Measurements from ENCODE around the gene FAR1. TPM values are rescaled to one million over a fixed set of nuclear protein-coding genes. Genes with fewer than 3 reads are reported as not detected.

The FAR1 gene
- total RNA-seq, 3 donors from 2014 or later = 46.5 to 52.4 (median 49.5) TPM

DNA sequence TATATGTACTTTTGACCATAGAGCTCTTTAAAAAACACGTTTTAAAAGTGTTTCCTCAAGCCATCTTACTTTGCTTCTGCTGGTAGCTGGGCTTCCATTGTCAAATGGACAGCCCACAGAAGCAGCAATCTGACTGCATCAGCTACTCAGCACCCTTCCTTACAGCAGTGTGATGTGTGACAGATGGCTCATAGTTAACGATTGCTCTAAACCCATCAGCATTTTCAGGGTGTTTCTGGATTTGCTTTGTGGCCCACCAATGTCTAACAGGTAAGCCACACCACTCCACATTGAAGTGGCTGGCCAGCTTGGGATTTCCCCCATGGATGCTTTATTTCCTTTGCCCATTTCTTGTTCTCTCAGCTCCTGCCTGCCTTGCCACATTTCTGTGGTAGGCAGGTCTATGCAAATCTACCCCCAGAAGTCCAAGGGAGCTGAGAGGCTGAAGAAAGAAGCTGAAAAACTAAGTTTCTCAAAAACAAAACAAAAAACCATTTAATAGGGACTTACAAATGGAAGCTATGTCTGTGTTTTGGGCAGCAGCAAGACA, 7.3 kb upstream of the FAR1 start:
- DNase-seq (no peak), ATAC-seq (no peak)
- Mint-ChIP-seq H3K4me1 (ENCODE audit: low read depth) (no peaks in the 10 kb centered on the region), H3K9me3 (peaks cover 18% of the 10 kb centered on the region), H3K4me3 (no peak overlapping the region), H3K27me3 (ENCODE audit: low read depth) (peaks cover 7% of the 10 kb centered on the region), H3K36me3 (ENCODE audit: insufficient read depth) (no peaks in the 10 kb centered on the region)

DNA sequence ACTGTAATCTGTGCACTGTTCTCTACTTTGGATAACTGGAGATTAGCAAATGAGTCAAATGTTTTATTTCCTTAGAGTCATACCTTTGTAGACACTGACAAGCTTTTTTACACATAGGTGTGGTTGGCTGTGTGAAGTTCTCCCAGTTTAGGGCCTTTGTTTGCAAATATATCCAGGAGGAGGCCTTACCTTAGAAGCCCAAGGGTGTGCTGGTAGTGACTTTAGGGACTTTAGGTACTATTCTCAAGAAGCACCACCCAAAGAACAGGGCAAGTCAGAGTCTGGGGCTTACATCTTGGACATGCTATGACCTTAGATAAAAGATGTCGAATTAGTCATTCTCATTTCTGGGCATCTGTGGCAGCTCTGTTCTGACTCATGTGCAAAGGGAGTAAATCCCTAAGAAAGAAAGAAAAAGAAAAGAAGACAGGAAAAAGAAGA, 4.8 kb upstream of the FAR1 start:
- H3K27me3 Mint-ChIP-seq (ENCODE audit: low read depth) = peaks cover 7% of the 10 kb centered on the region
- DNase-seq (no peak), ATAC-seq (no peak)
- no peak overlapping the region for H3K4me3 Mint-ChIP-seq
- no peaks in the 10 kb centered on the region for H3K36me3 Mint-ChIP-seq (ENCODE audit: insufficient read depth)
- H3K4me1 Mint-ChIP-seq (ENCODE audit: low read depth) = peaks cover 8% of the 10 kb centered on the region
- H3K9me3 Mint-ChIP-seq = peaks cover 13% of the 10 kb centered on the region

DNA sequence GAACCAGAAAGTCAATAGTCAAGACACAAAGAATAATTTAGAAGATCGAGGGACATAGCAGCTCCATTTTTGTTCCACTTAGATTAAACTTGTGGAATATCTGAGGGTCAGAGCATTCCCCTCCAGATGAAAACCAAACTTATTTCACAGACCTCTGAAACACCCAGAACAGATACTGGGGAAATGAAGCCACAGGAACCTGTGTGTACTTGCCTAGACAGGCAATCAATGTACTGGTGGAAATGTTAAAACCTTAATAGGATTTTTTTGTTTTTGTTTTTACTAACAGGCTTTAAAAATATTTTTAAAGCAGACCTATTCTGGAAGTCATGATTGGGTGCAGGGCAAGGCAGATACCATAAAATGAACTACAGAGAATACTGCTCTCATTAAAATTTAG, 4.1 kb upstream of the FAR1 start:
- DNase-seq = no peak
- H3K27me3 Mint-ChIP-seq (ENCODE audit: low read depth) = peaks cover 7% of the 10 kb centered on the region
- H3K36me3 Mint-ChIP-seq (ENCODE audit: insufficient read depth) = no peaks in the 10 kb centered on the region
- no peak for ATAC-seq
- H3K4me3 Mint-ChIP-seq = no peak overlapping the region
- H3K4me1 Mint-ChIP-seq (ENCODE audit: low read depth) = peaks cover 12% of the 10 kb centered on the region
- H3K9me3 Mint-ChIP-seq = peaks cover 6% of the 10 kb centered on the region

GRCh38 chr11:13666708-13667107, 1.8 kb upstream of the FAR1 start:
- peaks cover 34% of the 10 kb centered on the region for H3K4me1 Mint-ChIP-seq (ENCODE audit: low read depth)
- no peaks in the 10 kb centered on the region for H3K9me3 Mint-ChIP-seq
- no peak for DNase-seq
- peaks cover 10% of the 10 kb centered on the region for H3K36me3 Mint-ChIP-seq (ENCODE audit: insufficient read depth)
- peaks cover 7% of the 10 kb centered on the region for H3K27me3 Mint-ChIP-seq (ENCODE audit: low read depth)
- H3K4me3 Mint-ChIP-seq = no peak overlapping the region
- ATAC-seq = no peak

DNA sequence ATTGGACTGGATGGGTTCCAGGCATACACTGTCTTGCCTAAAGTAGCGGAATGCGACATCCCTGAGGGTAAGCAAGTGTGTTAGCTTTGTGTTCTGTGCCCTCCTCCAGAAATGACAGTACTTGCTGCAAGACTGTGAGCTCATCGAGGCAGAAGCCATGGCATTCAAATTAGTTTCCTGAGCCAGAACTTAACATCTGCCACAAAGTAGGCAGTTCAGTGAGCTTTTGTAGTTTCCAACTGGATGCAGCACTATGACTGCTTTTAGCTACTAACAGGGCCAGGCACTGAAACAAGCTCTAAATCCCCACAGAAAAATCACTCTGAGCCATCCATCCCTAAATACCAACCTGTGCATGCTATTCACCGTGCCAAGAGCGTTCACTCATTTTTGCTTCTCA, 1.2 kb upstream of the FAR1 start:
- ATAC-seq = no peak
- Mint-ChIP-seq H3K27me3 (ENCODE audit: low read depth) (peaks cover 6% of the 10 kb centered on the region), H3K4me3 (peak overlapping the region; percentile 81), H3K4me1 (ENCODE audit: low read depth) (peaks cover 38% of the 10 kb centered on the region), H3K9me3 (no peaks in the 10 kb centered on the region), H3K36me3 (ENCODE audit: insufficient read depth) (peaks cover 13% of the 10 kb centered on the region)
- no peak for DNase-seq

DNA sequence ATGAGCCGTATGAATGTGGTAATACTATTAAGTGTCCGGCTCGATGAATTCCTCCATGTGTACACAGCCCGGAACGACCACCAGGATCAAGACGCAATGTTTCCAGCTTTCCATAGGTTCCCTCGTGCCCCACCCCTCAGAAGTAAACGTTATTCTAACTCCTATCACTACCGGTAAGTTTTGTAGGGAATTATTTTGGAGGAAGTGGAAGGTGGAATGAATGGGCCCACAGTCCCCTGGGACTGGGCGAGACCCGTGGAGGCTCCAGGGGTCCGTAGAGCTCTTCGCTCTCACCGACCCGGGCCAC, 720 bp upstream of the FAR1 start:
- no peak for DNase-seq
- peaks cover 5% of the 10 kb centered on the region for H3K27me3 Mint-ChIP-seq (ENCODE audit: low read depth)
- H3K4me3 Mint-ChIP-seq = peak overlapping the region; percentile 81
- H3K4me1 Mint-ChIP-seq (ENCODE audit: low read depth) = peaks cover 42% of the 10 kb centered on the region
- no peaks in the 10 kb centered on the region for H3K9me3 Mint-ChIP-seq
- ATAC-seq = no peak
- peaks cover 13% of the 10 kb centered on the region for H3K36me3 Mint-ChIP-seq (ENCODE audit: insufficient read depth)

GRCh38 chr11:13668957-13669521, 571 bp downstream of the FAR1 start:
- H3K4me3 Mint-ChIP-seq = peak overlapping the region; percentile 93
- ATAC-seq = peak; percentile 20 to 23
- peaks cover 1% of the 10 kb centered on the region for H3K27me3 Mint-ChIP-seq (ENCODE audit: low read depth)
- no peaks in the 10 kb centered on the region for H3K9me3 Mint-ChIP-seq
- peaks cover 15% of the 10 kb centered on the region for H3K36me3 Mint-ChIP-seq (ENCODE audit: insufficient read depth)
- peaks cover 46% of the 10 kb centered on the region for H3K4me1 Mint-ChIP-seq (ENCODE audit: low read depth)
- peak; percentile 46 for DNase-seq

- H3K4me1 Mint-ChIP-seq (ENCODE audit: low read depth) = peaks cover 50% of the 10 kb centered on the region
- ATAC-seq (no peak), DNase-seq (no peak)
- H3K36me3 Mint-ChIP-seq (ENCODE audit: insufficient read depth) = peaks cover 15% of the 10 kb centered on the region
- H3K27me3 Mint-ChIP-seq (ENCODE audit: low read depth) = no peaks in the 10 kb centered on the region
- H3K4me3 Mint-ChIP-seq = peak overlapping the region; percentile 93
- no peaks in the 10 kb centered on the region for H3K9me3 Mint-ChIP-seq
Measured at GRCh38 chr11:13669544-13670488, 1.3 kb downstream of the FAR1 start.

DNA sequence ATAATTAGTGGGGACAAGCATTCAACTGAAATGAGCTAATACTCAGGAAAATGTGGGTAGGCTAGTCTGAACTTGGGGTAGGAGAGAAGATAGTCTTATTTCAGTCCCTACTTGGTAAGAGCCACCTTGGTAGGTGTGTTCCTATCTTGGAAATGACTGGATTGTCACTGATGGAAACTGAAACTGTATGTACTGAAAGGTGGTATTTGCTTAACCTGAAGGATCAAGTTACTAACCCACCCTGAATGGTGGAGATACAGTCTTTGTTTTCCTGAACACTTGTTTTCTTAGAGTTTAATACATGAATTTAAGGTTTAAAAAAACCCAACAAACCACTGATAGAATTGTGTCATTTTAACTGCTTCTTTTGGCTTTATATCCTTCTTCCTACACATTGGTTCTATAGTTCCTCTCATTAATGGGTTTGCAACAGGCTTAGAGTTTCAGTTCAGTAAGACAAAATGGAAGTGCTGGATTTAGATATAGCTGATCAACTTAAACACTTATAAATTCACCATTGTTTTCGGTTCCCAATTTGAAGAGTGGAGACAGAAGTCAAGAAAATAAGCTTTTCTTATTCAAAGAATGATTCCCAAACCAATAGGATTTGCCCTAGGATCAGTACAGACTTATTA, 4.2 kb downstream of the FAR1 start:
- Mint-ChIP-seq H3K4me1 (ENCODE audit: low read depth) (peaks cover 56% of the 10 kb centered on the region), H3K36me3 (ENCODE audit: insufficient read depth) (peaks cover 20% of the 10 kb centered on the region), H3K9me3 (no peaks in the 10 kb centered on the region), H3K27me3 (ENCODE audit: low read depth) (no peaks in the 10 kb centered on the region), H3K4me3 (no peak overlapping the region)
- ATAC-seq = no peak
- no peak for DNase-seq

DNA sequence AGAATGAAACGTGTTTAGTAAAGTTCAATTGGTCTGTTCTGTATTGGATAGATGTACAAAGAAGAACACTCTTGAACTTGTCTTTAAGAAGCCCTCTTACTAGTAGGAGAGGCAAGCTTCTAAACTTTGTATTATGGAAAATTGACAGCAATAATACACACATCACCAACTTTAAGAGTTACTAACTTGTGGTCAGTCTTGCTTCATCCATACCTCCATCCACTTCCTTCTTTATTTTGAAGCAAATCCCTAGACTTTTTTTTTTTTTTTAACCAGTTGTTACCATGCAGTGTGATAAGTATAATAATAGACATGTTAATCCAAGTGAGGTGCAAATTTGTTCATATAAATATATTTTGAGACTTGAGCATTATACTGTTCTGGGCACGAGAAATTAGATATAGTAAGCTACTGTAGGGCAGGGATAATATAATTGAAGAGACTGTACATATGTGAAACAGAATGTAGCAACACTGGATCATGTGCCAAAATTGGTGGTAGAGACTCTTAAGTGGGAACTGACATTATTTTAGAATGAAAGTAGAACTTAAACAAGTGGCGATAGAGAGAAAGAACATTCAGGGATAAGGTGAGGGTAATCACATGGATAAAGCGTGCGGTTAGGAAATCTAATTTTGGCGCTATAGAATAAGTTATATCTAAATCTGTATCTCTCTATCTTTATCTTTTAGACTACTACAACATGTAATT, 6.5 kb downstream of the FAR1 start:
- DNase-seq (no peak), ATAC-seq (no peak)
- Mint-ChIP-seq H3K9me3 (no peaks in the 10 kb centered on the region), H3K4me1 (ENCODE audit: low read depth) (peaks cover 55% of the 10 kb centered on the region), H3K36me3 (ENCODE audit: insufficient read depth) (peaks cover 20% of the 10 kb centered on the region), H3K4me3 (no peak overlapping the region), H3K27me3 (ENCODE audit: low read depth) (no peaks in the 10 kb centered on the region)

- H3K27me3 Mint-ChIP-seq (ENCODE audit: low read depth) = no peaks in the 10 kb centered on the region
- ATAC-seq (no peak), DNase-seq (no peak)
- no peak overlapping the region for H3K4me3 Mint-ChIP-seq
- no peaks in the 10 kb centered on the region for H3K9me3 Mint-ChIP-seq
- H3K36me3 Mint-ChIP-seq (ENCODE audit: insufficient read depth) = peaks cover 13% of the 10 kb centered on the region
- H3K4me1 Mint-ChIP-seq (ENCODE audit: low read depth) = peaks cover 56% of the 10 kb centered on the region
Measured at GRCh38 chr11:13676576-13676975, 8.1 kb downstream of the FAR1 start.

DNA sequence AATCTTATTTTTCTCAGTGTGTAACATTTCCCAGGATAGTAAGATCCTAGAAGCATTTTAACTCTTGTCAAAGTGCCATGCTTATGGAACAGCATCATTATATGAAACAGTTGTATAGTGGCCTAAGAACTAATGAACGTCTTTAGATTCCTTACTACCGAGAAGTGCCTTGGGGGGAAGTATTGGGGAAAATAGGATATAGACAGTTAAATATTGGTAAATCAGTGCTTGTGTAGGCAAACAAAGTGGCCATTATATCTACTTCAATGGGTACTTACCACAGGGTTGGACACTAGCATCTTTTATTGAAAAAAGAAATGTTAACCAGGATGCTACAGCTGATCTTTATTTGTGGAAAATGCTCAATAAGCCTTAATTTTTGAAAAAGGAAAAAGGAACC, 11.3 kb downstream of the FAR1 start:
- H3K27me3 Mint-ChIP-seq (ENCODE audit: low read depth) = no peaks in the 10 kb centered on the region
- DNase-seq (no peak), ATAC-seq (no peak)
- H3K36me3 Mint-ChIP-seq (ENCODE audit: insufficient read depth) = peaks cover 6% of the 10 kb centered on the region
- H3K9me3 Mint-ChIP-seq = no peaks in the 10 kb centered on the region
- peaks cover 49% of the 10 kb centered on the region for H3K4me1 Mint-ChIP-seq (ENCODE audit: low read depth)
- H3K4me3 Mint-ChIP-seq = no peak overlapping the region

DNA sequence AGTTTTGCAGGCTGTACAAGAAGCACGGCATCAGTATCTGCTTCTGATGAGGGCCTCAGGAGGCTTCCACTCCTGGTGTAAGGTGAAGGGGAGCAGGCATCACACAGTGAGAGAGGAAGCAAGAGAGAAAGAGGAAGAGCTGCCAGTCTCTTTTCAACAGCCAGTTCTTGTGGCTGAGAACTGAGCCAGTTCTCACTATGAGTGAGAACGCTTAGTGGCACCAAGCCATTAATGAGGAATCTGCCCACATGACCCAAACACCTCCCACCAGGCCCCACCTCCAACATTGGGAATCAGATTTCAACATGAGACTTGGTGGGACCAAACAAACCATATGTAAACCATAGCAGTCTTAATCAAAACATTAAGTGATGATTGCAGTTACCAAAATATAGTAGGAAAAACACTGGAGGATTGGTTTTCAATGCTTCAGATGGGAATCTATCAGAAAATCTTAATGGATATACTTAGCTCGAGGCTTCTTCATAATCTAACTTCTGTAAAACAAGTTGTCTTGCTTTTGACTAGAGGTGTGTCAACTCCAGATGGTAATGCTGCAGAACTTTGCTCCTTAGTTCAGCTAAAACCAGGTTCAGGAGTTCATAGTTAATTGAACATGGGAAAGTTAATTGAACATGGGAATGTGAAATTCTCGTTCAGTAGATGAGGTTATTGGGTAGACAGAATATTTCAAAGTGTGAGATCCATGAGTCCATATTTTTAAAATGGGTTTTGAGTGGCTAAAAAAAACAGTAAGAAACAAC, 12.2 kb downstream of the FAR1 start:
- Mint-ChIP-seq H3K9me3 (no peaks in the 10 kb centered on the region), H3K36me3 (ENCODE audit: insufficient read depth) (peaks cover 8% of the 10 kb centered on the region), H3K4me1 (ENCODE audit: low read depth) (peaks cover 49% of the 10 kb centered on the region), H3K27me3 (ENCODE audit: low read depth) (no peaks in the 10 kb centered on the region), H3K4me3 (no peak overlapping the region)
- peak in 1 of 2 donors; percentile 30 for ATAC-seq
- no peak for DNase-seq

Data from activated T-cell treated with anti-CD3 and anti-CD28 coated beads, Interleukin-2, amount 50 U/mL, for 4 hours (primary cell).